Hepatocyte (in vitro differentiated cells): ENCODE data around the gene SLC48A1. TPM values are rescaled to one million over a fixed set of nuclear protein-coding genes. Genes with fewer than 3 reads are reported as not detected.

Experiments
- DNase-seq: peaks from one replicate; pipeline ENCODE4 v3.0.0-alpha.2; 2016; ENCODE audit warnings: low spot score
- H2AFZ ChIP-seq: fragments of 200-600 bp; sonication (generic); 2 replicates; pipeline ENCODE4 v1.6.0; 2016; ENCODE audit warnings: antibody characterized with exemption, mild to moderate bottlenecking
- H3K27ac ChIP-seq: fragments of 200-600 bp; sonication (generic); 2 replicates; pipeline ENCODE4 v1.5.1; 2016; ENCODE audit warnings: mild to moderate bottlenecking
- H3K27me3 ChIP-seq: fragments of 200-600 bp; sonication (generic); 2 replicates; pipeline ENCODE4 v1.6.1; 2016
- H3K36me3 ChIP-seq: fragments of 200-600 bp; sonication (generic); replicated peaks from 2 replicates; pipeline ENCODE4 v1.5.1; 2016; ENCODE audit warnings: low read depth; ENCODE audit not compliant: insufficient read depth
- H3K4me1 ChIP-seq: fragments of 200-600 bp; sonication (generic); 2 replicates; pipeline ENCODE4 v1.5.1; 2016; ENCODE audit warnings: mild to moderate bottlenecking, moderate library complexity; ENCODE audit not compliant: insufficient read depth
- H3K4me2 ChIP-seq: fragments of 200-600 bp; sonication (generic); 2 replicates; pipeline ENCODE4 v1.6.0; 2016
- H3K4me3 ChIP-seq: fragments of 200-600 bp; sonication (generic); 2 replicates; pipeline ENCODE4 v1.5.1; 2016; ENCODE audit warnings: mild to moderate bottlenecking
- H3K79me2 ChIP-seq: fragments of 200-600 bp; sonication (generic); 2 replicates; pipeline ENCODE4 v1.6.0; 2017; ENCODE audit warnings: mild to moderate bottlenecking
- H3K9me2 ChIP-seq: fragments of 200-600 bp; sonication (generic); replicated peaks from 2 replicates; pipeline ENCODE4 v1.6.0; 2017; ENCODE audit warnings: mild to moderate bottlenecking; ENCODE audit not compliant: insufficient read depth
- H3K9me3 ChIP-seq: fragments of 200-600 bp; sonication (generic); 2 replicates; pipeline ENCODE4 v1.5.1; 2016; ENCODE audit warnings: low read depth, mild to moderate bottlenecking
- H4K20me1 ChIP-seq: fragments of 200-600 bp; sonication (generic); 2 replicates; pipeline ENCODE4 v1.6.0; 2016; ENCODE audit warnings: mild to moderate bottlenecking; ENCODE audit not compliant: insufficient read depth, poor library complexity, severe bottlenecking
- CTCF ChIP-seq: fragments of 200-600 bp; sonication (generic); IDR thresholded peaks from 2 replicates; pipeline ENCODE4 v1.5.1; 2016; ENCODE audit warnings: antibody characterized with exemption, mild to moderate bottlenecking; ENCODE audit not compliant: poor library complexity
- EZH2 ChIP-seq: fragments of 200-600 bp; sonication (generic); IDR thresholded peaks from 2 replicates; pipeline ENCODE4 v1.6.1; 2016; ENCODE audit warnings: antibody characterized with exemption, mild to moderate bottlenecking, borderline replicate concordance
- EZH2phosphoT487 ChIP-seq: fragments of 200-600 bp; sonication (generic); IDR thresholded peaks from one replicate; pipeline ENCODE4 v1.6.1; 2018; ENCODE audit warnings: antibody characterized with exemption, mild to moderate bottlenecking, low read depth, moderate library complexity; ENCODE audit not compliant: unreplicated experiment, severe bottlenecking
- WGBS: methylation state at CpG from one replicate; pipeline ENCODE4 v1.1.6; 2016; ENCODE audit warnings: low lambda C conversion rate; ENCODE audit errors: missing lambda C conversion rate; 5-methylcytosine and 5-hydroxymethylcytosine counted together
- polyA plus RNA-seq: library from polyadenylated mRNA; unstranded; fragments of >200 nt; fragmentation: Nextera tagmentation; extraction: Ambion mirVana; gene quantifications from 2 replicates; pipeline ENCODE4 v1.2.1, GENCODE V29; 2016
- total RNA-seq: library from RNA; depleted of rRNA; stranded (reverse); fragments of >200 nt; gene quantifications from 2 replicates; pipeline ENCODE4 v1.2.3, GENCODE V29; 2014

The SLC48A1 gene
- total and polyA plus RNA-seq, 2 experiments from 2014 or later = 11.2 to 22.6 TPM

DNA sequence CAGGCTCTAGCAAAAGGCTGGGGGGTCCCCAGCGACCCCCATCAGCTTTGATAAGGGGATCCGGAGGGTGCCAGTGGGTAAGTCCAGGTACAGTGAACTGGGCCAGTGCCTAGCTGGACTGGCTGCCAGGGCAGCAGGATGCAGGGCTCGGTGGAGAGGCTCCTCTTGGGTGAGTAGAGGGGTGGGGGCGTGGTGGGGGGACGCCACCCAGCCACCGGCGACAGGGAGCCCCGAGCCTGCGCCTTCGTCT, 14.5 kb upstream of the SLC48A1 start:
- no peak for DNase-seq
- Histone ChIP-seq H3K27me3 (no peaks in the 10 kb centered on the region), H3K4me2 (peak overlapping the region; percentile 98), H3K36me3 (no peaks in the 10 kb centered on the region), H2AFZ (peak overlapping the region; percentile 99), H3K4me3 (peak overlapping the region; percentile 60), H3K9me2 (no peaks in the 10 kb centered on the region), H3K27ac (peak overlapping the region; percentile 53), H3K9me3 (no peaks in the 10 kb centered on the region), H3K79me2 (no peaks in the 10 kb centered on the region), H4K20me1 (no peaks in the 10 kb centered on the region), H3K4me1 (peaks cover 19% of the 10 kb centered on the region)
- WGBS = 21% methylated on average over 5 of the region's 10 CpGs
- no peak for TF ChIP-seq EZH2
- TF ChIP-seq CTCF = no peak
- TF ChIP-seq EZH2phosphoT487 = no peak

DNA sequence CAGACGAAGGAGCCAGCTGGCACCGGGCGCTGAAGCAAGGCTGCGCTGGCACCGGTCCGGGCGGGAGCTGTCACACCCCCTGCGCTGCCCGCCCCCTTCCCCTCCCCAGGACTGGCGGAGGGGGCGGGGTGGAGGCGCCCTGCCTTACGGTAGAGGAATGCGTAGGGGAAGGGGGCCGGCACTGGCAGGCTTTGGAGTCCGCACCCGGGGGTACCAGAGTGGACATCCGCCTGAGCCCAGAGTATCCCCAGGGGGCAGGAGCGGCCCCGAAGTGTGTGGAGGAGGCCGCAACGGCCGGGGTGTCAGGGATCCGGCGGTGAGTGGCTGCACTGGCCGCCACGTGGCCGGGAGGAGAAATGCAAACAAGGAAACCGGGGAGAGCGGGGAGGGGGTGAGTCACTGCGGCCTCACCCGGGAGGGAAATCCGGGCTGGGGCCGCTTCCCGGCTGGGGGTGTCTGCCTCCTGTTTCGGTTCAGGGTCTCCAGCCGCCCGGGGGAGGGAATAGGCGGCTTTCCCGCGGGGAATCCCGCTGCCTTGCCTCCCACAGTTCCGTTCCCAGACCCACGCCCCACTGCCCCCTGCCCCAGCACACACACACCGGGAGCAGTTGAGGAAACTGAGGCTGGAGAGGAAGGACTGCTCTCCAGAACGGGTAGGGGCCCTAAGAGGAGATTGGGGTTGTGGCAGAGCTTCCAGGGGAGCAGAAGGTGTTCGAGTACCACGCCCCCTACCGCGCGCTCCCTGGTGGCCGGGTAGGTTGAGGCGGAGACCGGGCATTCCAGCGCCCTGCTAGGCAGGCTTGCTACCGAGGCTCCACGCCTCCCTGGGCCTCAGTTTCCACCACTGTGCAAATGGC, 14.0 kb upstream of the SLC48A1 start, which contains the start of gene RAPGEF3:
RAPGEF3 (minus strand) TSS at position 47 of the 857 bp plus-strand sequence. CDS start 324 bp downstream, outside the sequence.
- Histone ChIP-seq H3K79me2 (no peaks in the 10 kb centered on the region), H2AFZ (peak within 1 kb of the TSS; percentile 99), H3K4me3 (peak within 1 kb of the TSS; percentile 60), H3K9me2 (no peaks in the 10 kb centered on the region), H3K4me2 (peak within 1 kb of the TSS; percentile 98), H3K9me3 (no peaks in the 10 kb centered on the region), H3K27me3 (no peaks in the 10 kb centered on the region), H3K27ac (peak within 1 kb of the TSS; percentile 53), H3K36me3 (no peaks in the 10 kb centered on the region), H4K20me1 (no peaks in the 10 kb centered on the region), H3K4me1 (peaks cover 18% of the 10 kb centered on the region)
- 6% methylated on average over 21 of the region's 57 CpGs for WGBS
- peak; percentile 90 for DNase-seq
- peak; percentile 51 for TF ChIP-seq CTCF
- no peak for TF ChIP-seq EZH2phosphoT487
- TF ChIP-seq EZH2 = no peak

GRCh38 chr12:47762850-47763465, 10.1 kb upstream of the SLC48A1 start:
- Histone ChIP-seq H2AFZ (no peak overlapping the region), H3K27me3 (no peaks in the 10 kb centered on the region), H3K9me2 (no peaks in the 10 kb centered on the region), H3K4me1 (peaks cover 13% of the 10 kb centered on the region), H3K4me3 (no peak overlapping the region), H3K9me3 (no peaks in the 10 kb centered on the region), H3K4me2 (no peak overlapping the region), H3K79me2 (no peaks in the 10 kb centered on the region), H3K36me3 (no peaks in the 10 kb centered on the region), H3K27ac (no peak overlapping the region), H4K20me1 (no peaks in the 10 kb centered on the region)
- 82% methylated on average over 3 of the region's 3 CpGs for WGBS
- no peak for DNase-seq
- TF ChIP-seq CTCF (no peak), EZH2 (no peak), EZH2phosphoT487 (no peak)
